ENCODE data around the gene CHST11. TPM values are rescaled to one million over a fixed set of nuclear protein-coding genes. Genes with fewer than 3 reads are reported as not detected.

CHST11 gene
- polyA plus RNA-seq, 1 donor (not counting 4 experiments of a cell fraction or from before 2014, with no cell fraction given), result 11.9 TPM

GRCh38 chr12:104684884-104685283 is 228.1 kb downstream of the CHST11 start:
- H4K20me1 ChIP-seq (ENCODE audit: control insufficient read depth, extremely low read depth, insufficient read depth, low read length), result no peaks in the 10 kb centered on the region
- H3K36me3 ChIP-seq (ENCODE audit: control insufficient read depth in 2 of 2, extremely low read depth in 1 of 2, insufficient read depth in 2 of 2, low read length in 2 of 2), result no peaks in the 10 kb centered on the region
- FAIRE-seq, result no peak
- no peak overlapping the region for H3K27ac ChIP-seq (ENCODE audit: control insufficient read depth, insufficient read depth, low read length)
- DNase-seq (ENCODE audit: low read depth, low spot score), result no peak
- H3K4me3 ChIP-seq (ENCODE audit: control insufficient read depth in 2 of 3, extremely low read depth in 1 of 3, insufficient read depth in 2 of 3, low read depth in 1 of 3, low read length in 3 of 3), result no peak overlapping the region
- dilution Hi-C loops (cut with MboI; ENCODE audit: extremely low pct_ligation_motif_present, low sequenced_read_pairs), result no loop called here
- no peaks in the 10 kb centered on the region for H3K9me3 ChIP-seq (ENCODE audit: control insufficient read depth, low read depth, low read length)
- no peaks in the 10 kb centered on the region for H3K27me3 ChIP-seq (ENCODE audit: control insufficient read depth, extremely low read depth, insufficient read depth, low read length)
- no peak overlapping the region for H2AFZ ChIP-seq (ENCODE audit: control insufficient read depth, low read length)
- H3K9me1 ChIP-seq (ENCODE audit: control insufficient read depth, extremely low read depth, insufficient read depth, low read length), result no peaks in the 10 kb centered on the region
- TF ChIP-seq, protein P1, sequence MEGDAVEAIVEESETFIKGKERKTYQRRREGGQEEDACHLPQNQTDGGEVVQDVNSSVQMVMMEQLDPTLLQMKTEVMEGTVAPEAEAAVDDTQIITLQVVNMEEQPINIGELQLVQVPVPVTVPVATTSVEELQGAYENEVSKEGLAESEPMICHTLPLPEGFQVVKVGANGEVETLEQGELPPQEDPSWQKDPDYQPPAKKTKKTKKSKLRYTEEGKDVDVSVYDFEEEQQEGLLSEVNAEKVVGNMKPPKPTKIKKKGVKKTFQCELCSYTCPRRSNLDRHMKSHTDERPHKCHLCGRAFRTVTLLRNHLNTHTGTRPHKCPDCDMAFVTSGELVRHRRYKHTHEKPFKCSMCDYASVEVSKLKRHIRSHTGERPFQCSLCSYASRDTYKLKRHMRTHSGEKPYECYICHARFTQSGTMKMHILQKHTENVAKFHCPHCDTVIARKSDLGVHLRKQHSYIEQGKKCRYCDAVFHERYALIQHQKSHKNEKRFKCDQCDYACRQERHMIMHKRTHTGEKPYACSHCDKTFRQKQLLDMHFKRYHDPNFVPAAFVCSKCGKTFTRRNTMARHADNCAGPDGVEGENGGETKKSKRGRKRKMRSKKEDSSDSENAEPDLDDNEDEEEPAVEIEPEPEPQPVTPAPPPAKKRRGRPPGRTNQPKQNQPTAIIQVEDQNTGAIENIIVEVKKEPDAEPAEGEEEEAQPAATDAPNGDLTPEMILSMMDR (optimal IDR thresholded peaks at IDR 0.05 in 1 of 3, IDR thresholded peaks at IDR 0.05 in 1 of 3, conservative IDR thresholded peaks at IDR 0.05 in 1 of 3; ENCODE audit: extremely low read depth in 1 of 3, insufficient read depth in 2 of 3, low read length in 3 of 3), result no peak
- TF ChIP-seq EZH2 (IDR thresholded peaks at IDR 0.05; ENCODE audit: low read length), result no peak
- peaks cover 7% of the 10 kb centered on the region for H3K4me1 ChIP-seq (ENCODE audit: control insufficient read depth, extremely low read depth, insufficient read depth, low read length)
- H3K9ac ChIP-seq (ENCODE audit: control insufficient read depth, extremely low read depth, insufficient read depth, low read length), result no peak overlapping the region
- no peak overlapping the region for H3K4me2 ChIP-seq (ENCODE audit: control insufficient read depth, extremely low read depth, insufficient read depth, low read depth, low read length)
- H3K79me2 ChIP-seq (ENCODE audit: control insufficient read depth, insufficient read depth, low read length), result no peaks in the 10 kb centered on the region

DNA sequence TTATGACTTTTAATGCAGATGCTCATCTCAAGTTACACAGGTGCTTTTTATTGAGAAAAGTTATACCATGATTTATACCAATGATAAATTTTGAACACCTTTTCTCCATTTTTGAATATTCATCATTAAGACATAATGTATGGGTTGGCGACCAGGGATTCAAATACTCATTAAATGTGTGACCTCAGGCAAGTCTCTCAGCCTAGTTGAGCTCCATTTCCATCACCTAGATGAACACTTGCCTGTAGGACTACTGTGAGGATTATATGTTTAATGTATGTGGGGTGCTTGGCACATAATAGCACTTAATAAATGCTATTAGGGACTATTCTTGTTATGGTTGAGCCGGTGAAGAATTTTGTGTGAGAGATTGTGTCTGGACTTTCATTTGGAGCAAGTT is 228.6 kb downstream of the CHST11 start:
- TF ChIP-seq EZH2 (IDR thresholded peaks at IDR 0.05; ENCODE audit: low read length), result no peak
- TF ChIP-seq, protein P1 (optimal IDR thresholded peaks at IDR 0.05 in 1 of 3, IDR thresholded peaks at IDR 0.05 in 1 of 3, conservative IDR thresholded peaks at IDR 0.05 in 1 of 3; ENCODE audit: extremely low read depth in 1 of 3, insufficient read depth in 2 of 3, low read length in 3 of 3), result no peak
- Histone ChIP-seq H3K4me1 (ENCODE audit: control insufficient read depth, extremely low read depth, insufficient read depth, low read length) (peaks cover 7% of the 10 kb centered on the region), H3K9me3 (ENCODE audit: control insufficient read depth, low read depth, low read length) (no peaks in the 10 kb centered on the region), H3K4me2 (ENCODE audit: control insufficient read depth, extremely low read depth, insufficient read depth, low read depth, low read length) (no peak overlapping the region), H3K36me3 (ENCODE audit: control insufficient read depth in 2 of 2, extremely low read depth in 1 of 2, insufficient read depth in 2 of 2, low read length in 2 of 2) (no peaks in the 10 kb centered on the region), H3K4me3 (ENCODE audit: control insufficient read depth in 2 of 3, extremely low read depth in 1 of 3, insufficient read depth in 2 of 3, low read depth in 1 of 3, low read length in 3 of 3) (no peak overlapping the region), H3K27me3 (ENCODE audit: control insufficient read depth, extremely low read depth, insufficient read depth, low read length) (no peaks in the 10 kb centered on the region), H2AFZ (ENCODE audit: control insufficient read depth, low read length) (no peak overlapping the region), H3K9ac (ENCODE audit: control insufficient read depth, extremely low read depth, insufficient read depth, low read length) (no peak overlapping the region), H3K27ac (ENCODE audit: control insufficient read depth, insufficient read depth, low read length) (no peak overlapping the region), H3K9me1 (ENCODE audit: control insufficient read depth, extremely low read depth, insufficient read depth, low read length) (no peaks in the 10 kb centered on the region), H3K79me2 (ENCODE audit: control insufficient read depth, insufficient read depth, low read length) (no peaks in the 10 kb centered on the region), H4K20me1 (ENCODE audit: control insufficient read depth, extremely low read depth, insufficient read depth, low read length) (no peaks in the 10 kb centered on the region)
- no peak for FAIRE-seq
- no peak for DNase-seq (ENCODE audit: low read depth, low spot score)
- dilution Hi-C loops (cut with MboI; ENCODE audit: extremely low pct_ligation_motif_present, low sequenced_read_pairs), result no loop called here
